SU-DHL-6 (cell line): ENCODE data around the gene SLC8A2.

Experiments used
- EZH2phosphoT487 ChIP-seq: fragments of 200-600 bp; sonication (generic), shearing (Covaris generic); conservative IDR thresholded peaks from 2 replicates; pipeline ENCODE4 v1.6.1; 2018; ENCODE audit warnings: mild to moderate bottlenecking, antibody characterized with exemption, low read length, moderate library complexity, mixed read lengths
- TF ChIP-seq, protein P1 (sequence below): fragments of 200-600 bp; sonication (generic); IDR thresholded peaks from one replicate; pipeline ENCODE4 v1.5.1; 2017; ENCODE audit warnings: antibody characterized with exemption, mild to moderate bottlenecking, low read length, moderate library complexity; ENCODE audit not compliant: insufficient read depth, poor library complexity, severe bottlenecking

DNA sequence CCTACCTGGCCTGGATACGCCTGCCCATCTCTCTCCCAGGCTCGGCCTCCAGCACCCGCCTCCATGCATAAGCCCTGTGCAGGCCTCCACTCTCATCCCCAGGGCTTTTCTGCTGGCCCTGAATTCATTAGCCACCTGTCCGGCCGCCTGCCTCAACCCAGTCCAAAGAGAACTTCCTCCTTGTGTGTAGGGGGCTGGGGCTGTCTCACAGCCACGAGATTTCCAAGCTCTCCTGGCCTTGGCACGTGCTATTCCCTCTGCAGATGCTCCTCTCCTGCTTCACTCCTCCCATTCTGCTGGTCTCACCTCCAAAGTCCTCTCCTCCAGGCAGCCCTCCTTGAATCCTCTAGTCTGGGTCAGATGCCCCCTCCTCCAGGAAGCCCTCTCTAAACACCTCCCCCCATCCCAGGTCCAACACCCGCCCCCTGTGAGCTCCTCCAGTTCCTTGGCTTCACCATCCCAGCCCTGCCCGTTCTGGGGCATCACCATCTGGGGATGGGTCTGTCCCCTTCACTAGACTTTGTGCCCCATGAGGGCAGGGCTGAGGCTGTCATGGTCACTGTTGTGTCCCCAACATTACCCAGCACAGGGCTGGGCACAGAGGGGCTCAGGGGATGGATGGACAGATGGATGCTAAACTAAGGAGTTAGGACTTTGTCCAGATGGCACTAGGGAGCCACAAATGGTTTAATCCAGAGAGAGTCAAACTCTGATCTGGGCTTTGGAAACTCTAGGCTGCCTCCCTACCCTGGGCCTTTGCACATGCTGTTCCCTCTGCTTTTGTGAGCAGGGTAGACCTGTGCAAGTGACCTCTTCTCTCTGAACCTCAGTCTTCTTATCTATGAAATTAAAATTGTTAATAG, 67.1 kb downstream of the SLC8A2 start:
- TF ChIP-seq, protein P1, sequence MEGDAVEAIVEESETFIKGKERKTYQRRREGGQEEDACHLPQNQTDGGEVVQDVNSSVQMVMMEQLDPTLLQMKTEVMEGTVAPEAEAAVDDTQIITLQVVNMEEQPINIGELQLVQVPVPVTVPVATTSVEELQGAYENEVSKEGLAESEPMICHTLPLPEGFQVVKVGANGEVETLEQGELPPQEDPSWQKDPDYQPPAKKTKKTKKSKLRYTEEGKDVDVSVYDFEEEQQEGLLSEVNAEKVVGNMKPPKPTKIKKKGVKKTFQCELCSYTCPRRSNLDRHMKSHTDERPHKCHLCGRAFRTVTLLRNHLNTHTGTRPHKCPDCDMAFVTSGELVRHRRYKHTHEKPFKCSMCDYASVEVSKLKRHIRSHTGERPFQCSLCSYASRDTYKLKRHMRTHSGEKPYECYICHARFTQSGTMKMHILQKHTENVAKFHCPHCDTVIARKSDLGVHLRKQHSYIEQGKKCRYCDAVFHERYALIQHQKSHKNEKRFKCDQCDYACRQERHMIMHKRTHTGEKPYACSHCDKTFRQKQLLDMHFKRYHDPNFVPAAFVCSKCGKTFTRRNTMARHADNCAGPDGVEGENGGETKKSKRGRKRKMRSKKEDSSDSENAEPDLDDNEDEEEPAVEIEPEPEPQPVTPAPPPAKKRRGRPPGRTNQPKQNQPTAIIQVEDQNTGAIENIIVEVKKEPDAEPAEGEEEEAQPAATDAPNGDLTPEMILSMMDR: no peak
- no peak for TF ChIP-seq EZH2phosphoT487
